HCT116 (cell line): ENCODE data around the gene CELA3B. TPM values are rescaled to one million over a fixed set of nuclear protein-coding genes. Genes with fewer than 3 reads are reported as not detected.
A peak's percentile ranks its signal among the peaks of the same experiment; 100 is the strongest.
"Not testable (repeated sequence)": the region's sequence is repeated elsewhere in the genome, so short reads cannot be mapped to it uniquely, and the experiment has no call there.

ENCODE experiments used
- ATAC-seq: fragments of 200-7000 bp; cut with Tn5 transposase; 2 replicates; pipeline ENCODE4 v1.9.1; 2020; ENCODE audit warnings: mild to moderate bottlenecking, moderate library complexity
- BruUV-seq: library from RNA; stranded (reverse); fragments of 400-500 nt; replicated peaks from 2 replicates; lab custom pipeline; 2021; lab: Mats Ljungman, UMichigan
- CTCF ChIA-PET: fragments of 300-600 bp; sonication (Branson Sonifier 250); formaldehyde crosslinking; loops from one replicate; lab custom pipeline; 2021; ENCODE audit warnings: antibody characterized with exemption; lab: Charles Lee
- POLR2A ChIA-PET: fragments of 300-600, 350-600 bp; sonication (Branson Sonifier 250); formaldehyde crosslinking; loops from one replicate; lab custom pipeline; 2021; ENCODE audit warnings: antibody characterized with exemption; lab: Charles Lee
- RAD21 ChIA-PET, 2 experiments: fragments of 300-600 bp; sonication (Branson Sonifier 250); formaldehyde crosslinking; loops; one replicate each; lab custom pipeline; 2023; ENCODE audit warnings: low total read pairs in 2 of 2; ENCODE audit not compliant: uncharacterized antibody in 2 of 2, unreplicated experiment in 2 of 2, low non-redundant PET in 1 of 2; lab: Charles Lee
- DNase-seq: peaks from one replicate; pipeline ENCODE4 v3.0.0-alpha.2; 2010; ENCODE audit warnings: low read depth, low spot score
- H2AFZ ChIP-seq: fragments of 200-600 bp; shearing (Covaris generic), sonication (generic); 2 replicates; pipeline ENCODE4 v1.6.1; 2017; ENCODE audit warnings: low read depth, mixed run types, mixed read lengths, antibody characterized with exemption, low read length; ENCODE audit not compliant: poor library complexity, severe bottlenecking
- H3K27ac ChIP-seq: 2 replicates; pipeline ENCODE4 v1.5.1; 2012; ENCODE audit warnings: low read depth, low read length
- H3K27me3 ChIP-seq: fragments of 200-600 bp; sonication (generic); 2 replicates; pipeline ENCODE4 v1.6.1; 2016; ENCODE audit warnings: mixed run types, low read length, mixed read lengths; ENCODE audit not compliant: insufficient read depth
- H3K36me3 ChIP-seq, 2 experiments: fragments of 200-500 bp in 1 of 2; fragments of 200-600 bp in 1 of 2; sonication (Bioruptor generic) in 1 of 2; sonication (generic) in 1 of 2; 2 replicates each; pipeline versions ENCODE4 v1.5.1 to v1.6.1; 2014 to 2016; ENCODE audit warnings: low read length in 2 of 2, inconsistent platforms in 1 of 2, mixed read lengths in 1 of 2, mixed run types in 1 of 2; ENCODE audit not compliant: insufficient read depth in 2 of 2, control insufficient read depth in 1 of 2
- H3K4me1 ChIP-seq, 2 experiments: fragments of 200-600 bp in 1 of 2; sonication (generic) in 1 of 2; 2 replicates each; pipeline versions ENCODE4 v1.5.1 to v1.6.1; 2012 to 2017; ENCODE audit warnings: low read length in 2 of 2, inconsistent platforms in 1 of 2, mild to moderate bottlenecking in 1 of 2, mixed read lengths in 1 of 2, mixed run types in 1 of 2, moderate library complexity in 1 of 2; ENCODE audit not compliant: insufficient read depth in 2 of 2, control insufficient read depth in 1 of 2
- H3K4me2 ChIP-seq: fragments of 200-600 bp; sonication (generic); 2 replicates; pipeline ENCODE4 v1.6.1; 2017; ENCODE audit warnings: mixed run types, low read length, mixed read lengths
- H3K4me3 ChIP-seq, 2 experiments: fragments of 200-600 bp in 1 of 2; sonication (generic) in 1 of 2; replicated peaks in 1 of 2; 2 replicates each; pipeline ENCODE4 v1.5.1; 2011 to 2016; ENCODE audit warnings: low read length in 2 of 2, control low read depth in 1 of 2, low read depth in 1 of 2, mild to moderate bottlenecking in 1 of 2, mixed read lengths in 1 of 2, mixed run types in 1 of 2
- H3K79me2 ChIP-seq: fragments of 200-600 bp; sonication (generic); 2 replicates; pipeline ENCODE4 v1.6.1; 2017; ENCODE audit warnings: mild to moderate bottlenecking, mixed run types, low read length, moderate library complexity, mixed read lengths; ENCODE audit not compliant: insufficient read depth
- H3K9ac ChIP-seq: fragments of 200-600 bp; sonication (generic); 2 replicates; pipeline ENCODE4 v1.6.1; 2016; ENCODE audit warnings: low read length, mixed read lengths
- H3K9me2 ChIP-seq: fragments of 200-600 bp; sonication (generic), shearing (Covaris generic); 2 replicates; pipeline ENCODE4 v1.6.1; 2017; ENCODE audit warnings: mixed run types, mild to moderate bottlenecking, moderate library complexity; ENCODE audit not compliant: insufficient read depth
- H3K9me3 ChIP-seq, 2 experiments: fragments of 200-500 bp in 1 of 2; fragments of 200-600 bp in 1 of 2; sonication (Bioruptor generic) in 1 of 2; sonication (generic) in 1 of 2; 2 replicates each; pipeline ENCODE4 v1.6.1; 2014 to 2017; ENCODE audit warnings: low read length in 2 of 2, mixed read lengths in 2 of 2, inconsistent platforms in 1 of 2, low read depth in 1 of 2, mild to moderate bottlenecking in 1 of 2, mixed run types in 1 of 2, moderate library complexity in 1 of 2; ENCODE audit not compliant: control insufficient read depth in 1 of 2, insufficient read depth in 1 of 2
- H4K20me1 ChIP-seq: fragments of 200-600 bp; sonication (generic), shearing (Covaris generic); 2 replicates; pipeline ENCODE4 v1.6.1; 2017; ENCODE audit warnings: mixed run types, mild to moderate bottlenecking, moderate library complexity; ENCODE audit not compliant: insufficient read depth
- FOSL1 ChIP-seq: IDR thresholded peaks from 2 replicates; pipeline ENCODE4 v1.6.1; 2012; ENCODE audit warnings: low read depth
- JUND ChIP-seq: IDR thresholded peaks from 2 replicates; pipeline ENCODE4 v1.6.1; 2012
- intact Hi-C: fragments of 100-400 bp; cut with micrococcal nuclease; formaldehyde crosslinking; loops from 2 replicates; pipeline ENCODE4 v1.10.0; 2022
- total RNA-seq: library from RNA; stranded (reverse); gene quantifications from one replicate; pipeline ENCODE4 v1.2.1, GENCODE V29; 2021; ENCODE audit not compliant: unreplicated experiment

The CELA3B gene
- total RNA-seq, 1 experiment from 2014 or later, result 5.3 TPM

GRCh38 chr1:21997891-21998623 lies 21.2 kb downstream of the CELA3B start:
- H3K27me3 ChIP-seq, ATAC-seq, RAD21 ChIA-PET, H3K27ac ChIP-seq, POLR2A ChIA-PET, H3K9me3 ChIP-seq, H3K9me2 ChIP-seq, H2AFZ ChIP-seq, H3K4me3 ChIP-seq, DNase-seq, H3K36me3 ChIP-seq, H3K9ac ChIP-seq, H3K79me2 ChIP-seq, H3K4me2 ChIP-seq, CTCF ChIA-PET: not testable (repeated sequence)
- peaks cover 0 to 10% of the 10 kb centered on the region in 2 experiments; a peak in 2 of 4 replicates for H3K4me1 ChIP-seq
- 0 out of 2 replicates have a peak, but pooled peaks have one; percentile 19 for TF ChIP-seq FOSL1
- TF ChIP-seq JUND, result peak; percentile 10; the same call in 1 of the 2 replicates
- TF ChIP-seq, all 23 proteins: peak for 2; not testable (repeated sequence) for 21
- BruUV-seq, H4K20me1 ChIP-seq, intact Hi-C loops: not testable (repeated sequence)

DNA sequence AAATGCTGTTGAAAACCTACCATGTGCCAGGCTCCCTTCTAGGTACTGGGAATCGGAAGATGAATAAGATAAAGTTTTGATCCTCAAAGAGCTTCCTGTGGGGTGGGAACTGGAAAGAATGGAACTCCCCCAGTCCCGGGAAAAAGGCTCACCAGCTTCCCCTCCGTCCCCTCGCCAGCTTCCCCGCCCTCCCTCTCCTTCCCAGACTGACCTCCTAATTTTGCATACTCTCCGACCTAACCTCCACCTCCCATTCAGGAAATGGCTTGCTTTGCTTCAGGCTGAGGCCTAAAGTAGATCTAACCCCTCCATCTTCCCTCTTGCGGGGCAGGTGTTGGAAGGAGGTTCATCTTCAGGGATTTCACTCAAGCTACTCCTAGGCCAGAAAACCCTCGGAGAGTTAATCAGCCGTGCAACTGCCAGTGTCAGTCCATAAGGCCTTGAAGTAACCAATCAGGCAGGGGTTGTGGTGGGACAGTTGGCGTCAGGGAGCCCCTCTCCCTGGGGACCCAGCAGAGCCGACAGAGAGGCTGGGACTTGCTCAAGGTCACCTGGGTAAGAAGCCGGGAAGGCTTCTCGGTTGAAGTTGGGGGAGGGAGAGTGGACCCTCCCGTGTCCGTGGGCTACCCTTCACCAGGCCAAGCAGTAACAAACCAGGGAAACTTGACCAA lies 21.9 kb downstream of the CELA3B start:
- H3K27ac ChIP-seq, H3K9me2 ChIP-seq, H3K4me2 ChIP-seq, intact Hi-C loops, H3K79me2 ChIP-seq, RAD21 ChIA-PET, H3K9me3 ChIP-seq, H3K27me3 ChIP-seq, H2AFZ ChIP-seq, H3K9ac ChIP-seq, H3K4me3 ChIP-seq, POLR2A ChIA-PET, CTCF ChIA-PET, DNase-seq, BruUV-seq, H4K20me1 ChIP-seq, H3K36me3 ChIP-seq, ATAC-seq: not testable (repeated sequence)
- peaks cover 0 to 10% of the 10 kb centered on the region in 2 experiments; a peak in 2 of 4 replicates for H3K4me1 ChIP-seq

GRCh38 chr1:21999645-22000044 lies 22.8 kb downstream of the CELA3B start:
- H3K9ac ChIP-seq, H2AFZ ChIP-seq, intact Hi-C loops, BruUV-seq, H3K36me3 ChIP-seq, DNase-seq, CTCF ChIA-PET, H3K79me2 ChIP-seq, H3K27me3 ChIP-seq, H4K20me1 ChIP-seq, H3K9me3 ChIP-seq, RAD21 ChIA-PET, H3K4me2 ChIP-seq, ATAC-seq, POLR2A ChIA-PET, H3K4me3 ChIP-seq, H3K27ac ChIP-seq, H3K9me2 ChIP-seq: not testable (repeated sequence)
- peaks cover 0 to 10% of the 10 kb centered on the region in 2 experiments; a peak in 2 of 4 replicates for H3K4me1 ChIP-seq
